ENCODE data around the gene SULT1E1.

- TF ChIP-seq RARB (CRISPR knock-in tag; IDR thresholded peaks at IDR 0.05) (no peak), GLIS3 (CRISPR knock-in tag; IDR thresholded peaks at IDR 0.05) (no peak), CSDC2 (CRISPR knock-in tag; IDR thresholded peaks at IDR 0.05) (no peak), ARNTL (CRISPR knock-in tag; IDR thresholded peaks at IDR 0.05; ENCODE audit: borderline replicate concordance, low read depth) (no peak), ZC3H10 (CRISPR knock-in tag; IDR thresholded peaks at IDR 0.05) (no peak), CREB5 (CRISPR knock-in tag; IDR thresholded peaks at IDR 0.05; ENCODE audit: low read depth) (no peak), ZFP30 (CRISPR knock-in tag; IDR thresholded peaks at IDR 0.05) (no peak), SNAI2 (CRISPR knock-in tag; IDR thresholded peaks at IDR 0.05) (no peak), ZFP3 (CRISPR knock-in tag; IDR thresholded peaks at IDR 0.05) (no peak)
- TF ChIP-seq, protein P1, sequence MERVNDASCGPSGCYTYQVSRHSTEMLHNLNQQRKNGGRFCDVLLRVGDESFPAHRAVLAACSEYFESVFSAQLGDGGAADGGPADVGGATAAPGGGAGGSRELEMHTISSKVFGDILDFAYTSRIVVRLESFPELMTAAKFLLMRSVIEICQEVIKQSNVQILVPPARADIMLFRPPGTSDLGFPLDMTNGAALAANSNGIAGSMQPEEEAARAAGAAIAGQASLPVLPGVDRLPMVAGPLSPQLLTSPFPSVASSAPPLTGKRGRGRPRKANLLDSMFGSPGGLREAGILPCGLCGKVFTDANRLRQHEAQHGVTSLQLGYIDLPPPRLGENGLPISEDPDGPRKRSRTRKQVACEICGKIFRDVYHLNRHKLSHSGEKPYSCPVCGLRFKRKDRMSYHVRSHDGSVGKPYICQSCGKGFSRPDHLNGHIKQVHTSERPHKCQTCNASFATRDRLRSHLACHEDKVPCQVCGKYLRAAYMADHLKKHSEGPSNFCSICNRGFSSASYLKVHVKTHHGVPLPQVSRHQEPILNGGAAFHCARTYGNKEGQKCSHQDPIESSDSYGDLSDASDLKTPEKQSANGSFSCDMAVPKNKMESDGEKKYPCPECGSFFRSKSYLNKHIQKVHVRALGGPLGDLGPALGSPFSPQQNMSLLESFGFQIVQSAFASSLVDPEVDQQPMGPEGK (CRISPR knock-in tag; IDR thresholded peaks at IDR 0.05; ENCODE audit: borderline replicate concordance): no peak
- TF ChIP-seq, protein P2, sequence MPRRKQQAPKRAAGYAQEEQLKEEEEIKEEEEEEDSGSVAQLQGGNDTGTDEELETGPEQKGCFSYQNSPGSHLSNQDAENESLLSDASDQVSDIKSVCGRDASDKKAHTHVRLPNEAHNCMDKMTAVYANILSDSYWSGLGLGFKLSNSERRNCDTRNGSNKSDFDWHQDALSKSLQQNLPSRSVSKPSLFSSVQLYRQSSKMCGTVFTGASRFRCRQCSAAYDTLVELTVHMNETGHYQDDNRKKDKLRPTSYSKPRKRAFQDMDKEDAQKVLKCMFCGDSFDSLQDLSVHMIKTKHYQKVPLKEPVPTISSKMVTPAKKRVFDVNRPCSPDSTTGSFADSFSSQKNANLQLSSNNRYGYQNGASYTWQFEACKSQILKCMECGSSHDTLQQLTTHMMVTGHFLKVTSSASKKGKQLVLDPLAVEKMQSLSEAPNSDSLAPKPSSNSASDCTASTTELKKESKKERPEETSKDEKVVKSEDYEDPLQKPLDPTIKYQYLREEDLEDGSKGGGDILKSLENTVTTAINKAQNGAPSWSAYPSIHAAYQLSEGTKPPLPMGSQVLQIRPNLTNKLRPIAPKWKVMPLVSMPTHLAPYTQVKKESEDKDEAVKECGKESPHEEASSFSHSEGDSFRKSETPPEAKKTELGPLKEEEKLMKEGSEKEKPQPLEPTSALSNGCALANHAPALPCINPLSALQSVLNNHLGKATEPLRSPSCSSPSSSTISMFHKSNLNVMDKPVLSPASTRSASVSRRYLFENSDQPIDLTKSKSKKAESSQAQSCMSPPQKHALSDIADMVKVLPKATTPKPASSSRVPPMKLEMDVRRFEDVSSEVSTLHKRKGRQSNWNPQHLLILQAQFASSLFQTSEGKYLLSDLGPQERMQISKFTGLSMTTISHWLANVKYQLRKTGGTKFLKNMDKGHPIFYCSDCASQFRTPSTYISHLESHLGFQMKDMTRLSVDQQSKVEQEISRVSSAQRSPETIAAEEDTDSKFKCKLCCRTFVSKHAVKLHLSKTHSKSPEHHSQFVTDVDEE (CRISPR knock-in tag; IDR thresholded peaks at IDR 0.05): no peak
These were observed 14.6 kb upstream of the SULT1E1 start for GRCh38 chr4:69874507-69874906.

Data from SK-N-SH treated with all-trans-retinoic acid at 6 μM for 48 hours (cell line).